ENCODE measurements around the gene CYREN. TPM values are rescaled to one million over a fixed set of nuclear protein-coding genes. Genes with fewer than 3 reads are reported as not detected.

CYREN gene
- total and polyA plus RNA-seq, 2 experiments from 2014 or later = 43.3 to 45.9 TPM

DNA sequence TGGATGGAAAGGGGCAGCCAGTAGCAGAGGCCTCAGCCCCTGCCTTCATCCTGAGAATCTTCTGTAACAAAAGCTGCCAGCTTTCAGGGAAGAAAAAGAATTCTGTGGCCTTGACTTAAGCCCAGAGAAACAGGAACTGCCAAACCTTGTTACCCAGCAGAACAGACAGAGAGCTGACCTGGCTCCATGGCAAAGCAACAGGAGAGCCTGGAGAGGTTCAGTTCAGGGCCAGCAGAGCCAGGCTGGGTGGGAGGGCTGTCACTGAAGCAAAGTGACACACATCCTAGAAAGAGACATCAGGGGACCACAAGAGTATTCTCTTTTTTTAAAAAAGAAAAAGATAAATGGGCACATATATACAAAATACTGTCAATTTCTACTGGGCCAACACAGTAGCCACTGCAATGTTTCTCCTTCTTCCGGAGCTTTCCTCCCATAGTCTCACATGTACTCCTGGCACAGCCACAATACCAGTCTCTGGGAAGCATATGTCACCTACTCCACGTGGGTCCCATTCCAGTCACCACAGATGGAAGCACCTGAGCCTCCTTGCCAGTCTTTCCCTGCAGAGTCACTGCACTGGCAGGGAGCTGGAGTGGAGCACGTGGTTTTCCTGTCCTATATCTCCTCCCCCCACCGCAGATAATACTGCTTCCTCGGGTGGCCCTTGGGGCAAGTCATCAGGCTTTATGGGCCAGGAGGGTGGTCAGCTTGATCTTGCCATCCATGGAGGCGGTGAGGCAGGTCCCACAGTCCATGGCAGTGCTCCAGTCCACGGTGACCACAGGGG lies 15.2 kb upstream of the CYREN start:
- no peak overlapping the region for H3K27ac ChIP-seq
- H3K4me3 ChIP-seq = no peak overlapping the region
- H3K36me3 ChIP-seq = peaks cover 27% of the 10 kb centered on the region
- TF ChIP-seq, protein P1, sequence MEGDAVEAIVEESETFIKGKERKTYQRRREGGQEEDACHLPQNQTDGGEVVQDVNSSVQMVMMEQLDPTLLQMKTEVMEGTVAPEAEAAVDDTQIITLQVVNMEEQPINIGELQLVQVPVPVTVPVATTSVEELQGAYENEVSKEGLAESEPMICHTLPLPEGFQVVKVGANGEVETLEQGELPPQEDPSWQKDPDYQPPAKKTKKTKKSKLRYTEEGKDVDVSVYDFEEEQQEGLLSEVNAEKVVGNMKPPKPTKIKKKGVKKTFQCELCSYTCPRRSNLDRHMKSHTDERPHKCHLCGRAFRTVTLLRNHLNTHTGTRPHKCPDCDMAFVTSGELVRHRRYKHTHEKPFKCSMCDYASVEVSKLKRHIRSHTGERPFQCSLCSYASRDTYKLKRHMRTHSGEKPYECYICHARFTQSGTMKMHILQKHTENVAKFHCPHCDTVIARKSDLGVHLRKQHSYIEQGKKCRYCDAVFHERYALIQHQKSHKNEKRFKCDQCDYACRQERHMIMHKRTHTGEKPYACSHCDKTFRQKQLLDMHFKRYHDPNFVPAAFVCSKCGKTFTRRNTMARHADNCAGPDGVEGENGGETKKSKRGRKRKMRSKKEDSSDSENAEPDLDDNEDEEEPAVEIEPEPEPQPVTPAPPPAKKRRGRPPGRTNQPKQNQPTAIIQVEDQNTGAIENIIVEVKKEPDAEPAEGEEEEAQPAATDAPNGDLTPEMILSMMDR (IDR thresholded peaks at IDR 0.05; ENCODE audit: low read depth, low read length) = no peak
- no peaks in the 10 kb centered on the region for H3K4me1 ChIP-seq (ENCODE audit: low read depth)
- no peaks in the 10 kb centered on the region for H3K9me3 ChIP-seq (ENCODE audit: low read depth)
- DNase-seq (ENCODE audit: low read depth in 1 of 2, low spot score in 1 of 2) = no peak
- H3K27me3 ChIP-seq = no peaks in the 10 kb centered on the region

DNA sequence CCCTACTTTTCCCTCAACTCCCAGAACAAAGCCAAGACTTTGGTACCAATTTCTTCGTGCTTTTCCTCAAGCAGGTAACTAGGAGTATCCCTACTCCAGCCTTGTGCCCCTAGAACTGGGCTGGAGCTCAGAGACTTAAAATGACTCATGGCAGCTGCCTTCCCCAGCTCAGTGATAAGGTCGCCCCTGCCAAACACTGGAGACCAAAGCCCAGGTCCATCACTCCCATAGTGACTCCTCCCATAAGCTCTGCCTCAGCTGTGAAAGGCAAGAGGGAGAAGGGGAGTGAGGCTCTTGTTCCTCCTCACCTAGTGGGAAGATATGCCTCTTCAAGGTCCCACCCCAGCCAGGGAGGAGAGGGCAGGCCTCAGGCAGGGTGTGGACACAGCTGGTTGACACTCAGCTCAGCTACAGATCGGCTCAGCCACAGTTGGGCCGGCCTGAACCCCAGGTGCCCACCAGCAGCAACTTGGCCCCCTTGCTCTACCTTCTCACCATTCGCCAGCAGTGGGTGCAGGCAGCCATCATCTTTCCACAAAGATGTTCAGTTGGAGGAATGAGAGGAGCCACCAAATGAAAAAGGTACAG lies 13.8 kb upstream of the CYREN start:
- no peak overlapping the region for H3K4me3 ChIP-seq
- H3K27me3 ChIP-seq = no peaks in the 10 kb centered on the region
- peaks cover 4% of the 10 kb centered on the region for H3K9me3 ChIP-seq (ENCODE audit: low read depth)
- H3K36me3 ChIP-seq = peaks cover 27% of the 10 kb centered on the region
- TF ChIP-seq, protein P1 (IDR thresholded peaks at IDR 0.05; ENCODE audit: low read depth, low read length) = no peak
- H3K27ac ChIP-seq = no peak overlapping the region
- no peaks in the 10 kb centered on the region for H3K4me1 ChIP-seq (ENCODE audit: low read depth)
- DNase-seq (ENCODE audit: low read depth in 1 of 2, low spot score in 1 of 2) = no peak

DNA sequence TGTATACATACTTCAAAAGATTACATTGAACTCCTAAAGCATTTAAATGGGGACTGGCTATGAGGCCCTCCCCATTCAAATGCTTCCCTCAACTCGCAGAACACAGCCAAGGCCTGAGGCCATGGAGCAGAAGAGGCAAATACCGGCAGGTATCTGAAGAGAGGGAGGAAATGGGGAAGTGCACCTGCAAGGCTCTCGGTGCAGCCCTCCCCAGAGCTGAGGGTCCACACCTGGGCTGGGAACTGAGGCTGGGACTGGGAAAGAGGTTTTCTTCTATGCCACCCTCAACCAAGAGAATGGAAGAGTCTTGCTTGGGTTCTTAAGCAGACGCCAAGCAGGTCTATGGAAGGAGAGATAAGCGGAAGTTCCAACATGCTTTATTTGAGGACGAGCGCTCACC lies 13.0 kb upstream of the CYREN start:
- Histone ChIP-seq H3K9me3 (ENCODE audit: low read depth) (peaks cover 4% of the 10 kb centered on the region), H3K4me1 (ENCODE audit: low read depth) (no peaks in the 10 kb centered on the region), H3K27ac (no peak overlapping the region), H3K4me3 (no peak overlapping the region), H3K27me3 (no peaks in the 10 kb centered on the region), H3K36me3 (peaks cover 20% of the 10 kb centered on the region)
- no peak for DNase-seq (ENCODE audit: low read depth in 1 of 2, low spot score in 1 of 2)
- TF ChIP-seq, protein P1 (IDR thresholded peaks at IDR 0.05; ENCODE audit: low read depth, low read length) = no peak

DNA sequence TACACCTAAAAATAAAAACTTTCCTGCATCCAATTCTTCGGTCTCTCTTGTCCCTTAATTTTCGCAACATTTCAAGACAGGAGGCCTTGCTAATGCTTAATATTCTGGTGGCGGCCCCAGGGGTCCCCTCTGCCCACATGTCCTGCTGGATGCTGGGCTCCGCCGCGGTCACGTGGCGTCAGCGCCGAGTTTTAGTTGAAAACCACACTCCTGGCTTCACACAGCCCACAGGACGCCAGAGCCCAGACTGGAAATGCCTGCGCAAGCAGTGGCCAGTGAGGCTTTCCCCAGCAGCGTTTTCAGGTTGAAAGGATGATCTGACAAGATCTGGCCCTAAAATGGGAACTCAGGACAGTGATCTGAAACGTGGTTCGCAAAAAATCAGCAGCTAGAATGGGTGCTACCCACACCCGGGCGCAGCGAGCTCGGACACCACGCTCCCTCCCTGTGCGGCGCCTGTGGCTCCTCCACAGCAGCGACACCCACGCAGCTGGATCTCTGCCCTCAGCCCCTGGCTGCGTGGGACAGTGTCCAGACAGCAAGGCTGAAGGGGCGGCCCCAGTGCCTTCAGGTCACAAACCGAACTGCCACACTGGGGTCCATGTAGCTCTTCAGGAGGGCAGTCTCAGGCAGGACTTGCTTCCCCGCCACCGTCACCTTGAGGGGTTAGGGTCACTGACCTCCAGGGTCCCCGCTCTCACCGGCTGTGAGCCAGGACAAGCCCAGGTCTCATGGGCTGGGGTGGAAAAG lies 11.6 kb upstream of the CYREN start:
- Histone ChIP-seq H3K36me3 (peaks cover 14% of the 10 kb centered on the region), H3K27me3 (no peaks in the 10 kb centered on the region), H3K4me1 (ENCODE audit: low read depth) (no peaks in the 10 kb centered on the region), H3K9me3 (ENCODE audit: low read depth) (peaks cover 4% of the 10 kb centered on the region), H3K4me3 (no peak overlapping the region), H3K27ac (no peak overlapping the region)
- no peak for DNase-seq (ENCODE audit: low read depth in 1 of 2, low spot score in 1 of 2)
- TF ChIP-seq, protein P1 (IDR thresholded peaks at IDR 0.05; ENCODE audit: low read depth, low read length) = no peak

DNA sequence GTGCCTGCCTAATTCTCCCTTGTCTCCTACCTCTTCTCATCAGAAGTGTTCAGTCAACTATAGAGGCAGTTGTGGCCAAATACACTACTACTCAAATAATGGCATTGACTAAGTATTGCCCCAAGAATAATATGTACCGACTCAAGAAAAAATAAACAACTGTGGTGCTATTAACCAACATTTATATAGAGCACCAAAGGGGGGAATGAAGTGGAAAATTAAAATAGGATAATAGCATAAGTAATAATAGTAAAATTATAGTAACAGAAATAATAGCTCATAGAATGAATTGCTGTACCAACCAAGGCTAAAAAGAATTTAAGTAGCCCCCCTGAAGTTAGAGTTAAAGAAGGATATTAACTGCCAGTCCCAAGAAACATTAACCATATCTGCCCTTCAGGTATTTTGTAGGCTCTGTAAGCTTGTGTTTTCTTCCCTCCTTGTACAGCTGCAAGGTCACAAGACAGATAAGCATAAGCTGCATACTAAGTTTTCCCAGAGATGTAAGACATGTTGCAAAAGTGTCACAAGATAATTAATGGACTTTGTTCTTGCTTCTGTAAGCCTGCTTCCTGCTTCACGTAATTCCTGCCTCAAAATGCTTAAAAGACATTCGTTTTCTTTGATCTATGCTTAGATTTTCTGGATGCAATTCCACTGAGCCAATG lies 10.9 kb upstream of the CYREN start:
- H3K27ac ChIP-seq = no peak overlapping the region
- H3K36me3 ChIP-seq = peaks cover 14% of the 10 kb centered on the region
- H3K4me1 ChIP-seq (ENCODE audit: low read depth) = no peaks in the 10 kb centered on the region
- H3K4me3 ChIP-seq = no peak overlapping the region
- peaks cover 4% of the 10 kb centered on the region for H3K9me3 ChIP-seq (ENCODE audit: low read depth)
- DNase-seq (ENCODE audit: low read depth in 1 of 2, low spot score in 1 of 2) = no peak
- TF ChIP-seq, protein P1 (IDR thresholded peaks at IDR 0.05; ENCODE audit: low read depth, low read length) = no peak
- no peaks in the 10 kb centered on the region for H3K27me3 ChIP-seq

Data from cardiac muscle cell (in vitro differentiated cells and primary cell).